SK-N-MC (cell line): ENCODE results near the gene RASSF8.

Experiments
- DNase-seq: peaks from one replicate; pipeline ENCODE4 v3.0.0-alpha.2; 2011; ENCODE audit warnings: low read depth, low spot score
- H3K27ac ChIP-seq: fragments of 200-600 bp; sonication (generic); 2 replicates; pipeline ENCODE4 v1.5.1; 2016; ENCODE audit warnings: mixed run types
- H3K36me3 ChIP-seq: fragments of 200-600 bp; sonication (generic); 2 replicates; pipeline ENCODE4 v1.6.1; 2017; ENCODE audit warnings: antibody characterized with exemption, low read length, mixed read lengths; ENCODE audit not compliant: insufficient read depth
- H3K4me3 ChIP-seq: fragments of 200-600 bp; sonication (generic); 2 replicates; pipeline ENCODE4 v1.5.1; 2016
- H3K9ac ChIP-seq: fragments of 200-600 bp; sonication (generic); 2 replicates; pipeline ENCODE4 v1.8.0; 2017; ENCODE audit warnings: mixed run types, mixed read lengths; ENCODE audit not compliant: insufficient read length
- H3K9me3 ChIP-seq: fragments of 200-600 bp; sonication (generic); 2 replicates; pipeline ENCODE4 v1.6.1; 2017; ENCODE audit warnings: low read depth, mild to moderate bottlenecking, antibody characterized with exemption, low read length, moderate library complexity, mixed read lengths
- EZH2 ChIP-seq: fragments of 200-600 bp; sonication (generic); IDR thresholded peaks from one replicate; pipeline ENCODE4 v1.6.1; 2017; ENCODE audit warnings: antibody characterized with exemption
- FOXP2 ChIP-seq: optimal IDR thresholded peaks from 2 replicates; pipeline ENCODE3; 2011; ENCODE audit warnings: mild to moderate bottlenecking, moderate library complexity; ENCODE audit not compliant: insufficient read depth; ENCODE audit errors: extremely low read length, control extremely low read depth
- POLR2AphosphoS5 ChIP-seq: IDR thresholded peaks from 2 replicates; pipeline ENCODE4 v1.6.1; 2012; ENCODE audit warnings: mild to moderate bottlenecking, low read depth, low read length, borderline replicate concordance

Gene RASSF8

DNA sequence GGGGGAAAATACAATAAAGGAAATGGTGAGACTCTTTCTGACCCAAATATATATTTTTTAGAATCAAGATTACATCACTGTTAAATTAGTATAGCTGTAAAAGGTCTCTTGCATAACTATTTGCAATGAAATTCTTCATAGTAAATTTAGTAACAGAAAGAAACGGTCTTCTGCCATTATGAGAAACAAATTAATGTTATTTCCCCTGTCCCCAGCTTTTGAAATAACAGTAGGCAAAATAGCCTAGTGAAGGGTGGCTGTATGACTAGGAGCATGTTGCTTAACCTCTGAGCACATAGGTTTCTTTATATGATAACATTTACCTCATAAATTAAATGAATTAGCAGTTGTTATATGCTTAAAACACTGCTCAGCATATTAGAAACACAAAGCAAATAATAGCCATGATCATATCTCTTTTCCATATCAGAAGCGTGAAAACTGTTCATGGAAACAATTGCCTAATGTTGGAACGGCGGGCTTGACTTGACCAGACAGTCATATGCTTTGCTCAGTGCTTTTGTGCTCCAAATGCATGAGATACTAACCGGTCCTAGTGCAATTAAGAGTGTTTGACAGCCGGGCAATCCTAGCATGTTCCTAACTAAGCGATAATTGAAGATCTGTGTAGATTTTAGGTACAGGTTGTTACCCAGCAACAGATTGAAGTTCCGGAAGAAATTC is 142.3 kb downstream of the RASSF8 start:
- Histone ChIP-seq H3K4me3 (no peak overlapping the region), H3K9ac (no peak overlapping the region), H3K9me3 (no peaks in the 10 kb centered on the region), H3K27ac (no peak overlapping the region), H3K36me3 (no peaks in the 10 kb centered on the region)
- TF ChIP-seq FOXP2 = no peak
- TF ChIP-seq POLR2AphosphoS5 = no peak
- no peak for TF ChIP-seq EZH2
- DNase-seq = no peak

- Histone ChIP-seq H3K9ac (no peak overlapping the region), H3K9me3 (no peaks in the 10 kb centered on the region), H3K4me3 (no peak overlapping the region), H3K36me3 (no peaks in the 10 kb centered on the region), H3K27ac (no peak overlapping the region)
- TF ChIP-seq EZH2 (no peak), FOXP2 (no peak), POLR2AphosphoS5 (no peak)
- DNase-seq = no peak
Observed at GRCh38 chr12:26101350-26101734, 142.9 kb downstream of the RASSF8 start.

- Histone ChIP-seq H3K9ac (no peak overlapping the region), H3K4me3 (no peak overlapping the region), H3K27ac (no peak overlapping the region), H3K36me3 (no peaks in the 10 kb centered on the region), H3K9me3 (no peaks in the 10 kb centered on the region)
- no peak for DNase-seq
- no peak for TF ChIP-seq EZH2
- TF ChIP-seq FOXP2 = no peak
- TF ChIP-seq POLR2AphosphoS5 = no peak
Observed at GRCh38 chr12:26101763-26102162, 143.3 kb downstream of the RASSF8 start.

DNA sequence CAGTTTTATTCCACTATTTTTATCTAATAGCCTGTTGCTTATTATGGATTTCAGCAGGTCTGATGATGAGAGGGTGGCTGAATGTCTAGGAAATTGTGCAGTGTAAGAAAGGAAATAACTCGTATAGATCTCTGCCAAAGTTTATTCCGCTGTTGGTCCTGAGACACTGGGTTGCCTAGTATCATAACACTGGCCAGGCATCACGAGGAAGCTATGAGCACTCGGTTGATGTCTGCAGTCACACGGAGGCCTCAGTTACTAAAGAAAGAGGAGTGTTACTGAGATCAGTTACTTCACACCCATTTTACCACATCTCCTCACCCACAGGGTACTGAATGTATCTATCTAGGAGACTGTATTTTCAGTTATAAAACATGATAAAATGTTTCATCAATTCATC is 144.5 kb downstream of the RASSF8 start:
- Histone ChIP-seq H3K9ac (no peak overlapping the region), H3K36me3 (no peaks in the 10 kb centered on the region), H3K27ac (no peak overlapping the region), H3K9me3 (no peaks in the 10 kb centered on the region), H3K4me3 (no peak overlapping the region)
- TF ChIP-seq EZH2 = no peak
- no peak for TF ChIP-seq POLR2AphosphoS5
- TF ChIP-seq FOXP2 = no peak
- DNase-seq = no peak

DNA sequence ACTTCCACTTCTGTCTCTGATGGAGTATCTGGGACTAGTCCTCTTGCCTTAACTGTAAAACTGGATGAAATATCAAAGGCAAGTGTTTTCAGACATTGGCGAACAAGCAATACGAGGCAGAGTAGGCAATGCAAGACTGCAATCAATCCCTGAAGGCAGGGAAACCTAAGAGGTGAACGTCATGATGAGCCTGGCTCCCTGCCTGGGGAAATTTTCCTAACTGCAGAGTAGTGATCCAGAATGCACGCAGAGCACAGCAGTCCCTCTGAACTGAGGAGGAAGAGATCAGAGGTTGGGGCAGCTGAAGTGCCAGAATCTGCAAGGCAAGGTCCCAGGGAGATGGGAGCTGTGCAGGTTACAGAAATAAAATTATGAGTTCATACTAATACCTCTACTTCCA is 147.9 kb downstream of the RASSF8 start:
- no peak overlapping the region for H3K9ac ChIP-seq
- no peaks in the 10 kb centered on the region for H3K36me3 ChIP-seq
- no peak for DNase-seq
- H3K4me3 ChIP-seq = no peak overlapping the region
- TF ChIP-seq POLR2AphosphoS5 (no peak), FOXP2 (no peak), EZH2 (no peak)
- no peaks in the 10 kb centered on the region for H3K9me3 ChIP-seq
- no peak overlapping the region for H3K27ac ChIP-seq

DNA sequence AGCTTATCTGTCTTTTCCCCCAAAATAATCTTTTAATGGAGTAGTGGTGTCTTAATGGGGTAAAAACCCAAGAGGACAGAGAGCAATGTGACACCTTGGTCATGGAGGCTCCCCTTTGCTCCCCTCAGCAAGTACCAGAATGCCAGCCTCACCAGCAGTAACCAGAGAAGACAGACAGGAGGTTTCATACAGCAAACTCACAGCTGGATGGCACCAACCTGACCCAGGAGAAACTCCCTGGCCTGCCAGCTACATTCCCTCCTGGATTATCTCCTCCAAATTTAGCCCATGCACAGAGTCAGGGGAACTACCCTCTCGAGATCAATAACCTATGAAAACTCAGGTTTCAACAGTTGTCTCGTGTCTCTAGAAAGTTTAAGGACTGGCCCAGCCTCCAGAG is 150.4 kb downstream of the RASSF8 start:
- H3K27ac ChIP-seq = no peak overlapping the region
- H3K9ac ChIP-seq = no peak overlapping the region
- no peak overlapping the region for H3K4me3 ChIP-seq
- TF ChIP-seq POLR2AphosphoS5 = no peak
- no peak for TF ChIP-seq EZH2
- TF ChIP-seq FOXP2 = no peak
- no peaks in the 10 kb centered on the region for H3K36me3 ChIP-seq
- no peak for DNase-seq
- H3K9me3 ChIP-seq = no peaks in the 10 kb centered on the region

GRCh38 chr12:26109343-26109881 is 150.9 kb downstream of the RASSF8 start:
- Histone ChIP-seq H3K4me3 (no peak overlapping the region), H3K36me3 (no peaks in the 10 kb centered on the region), H3K9ac (no peak overlapping the region), H3K9me3 (no peaks in the 10 kb centered on the region), H3K27ac (no peak overlapping the region)
- TF ChIP-seq POLR2AphosphoS5 (no peak), FOXP2 (no peak), EZH2 (no peak)
- DNase-seq = no peak

DNA sequence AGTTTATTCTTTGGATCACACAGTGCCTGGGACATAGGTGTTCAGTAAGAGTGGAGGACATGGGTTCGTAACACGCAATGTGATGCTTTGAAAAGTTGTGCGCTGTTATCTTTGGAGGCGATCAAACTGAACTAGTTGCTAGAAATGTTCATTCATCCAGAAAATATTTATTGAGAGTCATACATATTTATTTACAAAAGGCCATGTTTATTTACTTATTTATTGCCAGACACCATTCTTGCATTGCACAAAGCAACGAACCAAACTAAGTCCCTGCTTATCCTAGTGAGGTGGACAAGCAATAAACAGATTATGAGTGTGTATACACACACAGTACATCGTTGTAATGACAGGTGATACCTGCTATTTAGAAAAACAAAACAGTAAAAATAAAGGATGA is 153.8 kb downstream of the RASSF8 start:
- Histone ChIP-seq H3K9me3 (no peaks in the 10 kb centered on the region), H3K27ac (no peak overlapping the region), H3K4me3 (no peak overlapping the region), H3K36me3 (no peaks in the 10 kb centered on the region), H3K9ac (no peak overlapping the region)
- no peak for DNase-seq
- TF ChIP-seq FOXP2 = no peak
- no peak for TF ChIP-seq POLR2AphosphoS5
- TF ChIP-seq EZH2 = no peak
